Vagina (tissue), 2 donors: ENCODE results near the gene ADCY3.

Experiments used
- CTCF ChIP-seq, 3 experiments: fragments of 450-650 bp in 2 of 3; fragments of 200-600 bp in 1 of 3; sonication (generic) in 1 of 3; IDR thresholded peaks; one replicate each; pipeline ENCODE4 v1.5.1; 2017 to 2019; ENCODE audit warnings: antibody characterized with exemption in 3 of 3, mild to moderate bottlenecking in 2 of 3, moderate library complexity in 2 of 3
- POLR2A ChIP-seq, 2 donors: fragments of 450-650 bp; IDR thresholded peaks; one replicate each; pipeline ENCODE4 v1.6.1; 2017; ENCODE audit warnings: antibody characterized with exemption in 2 of 2, mild to moderate bottlenecking in 2 of 2, moderate library complexity in 2 of 2
- POLR2AphosphoS5 ChIP-seq, 2 donors: sonication (generic); formaldehyde crosslinking; IDR thresholded peaks; one replicate each; pipeline ENCODE4 v1.9.0; 2017; ENCODE audit warnings: antibody characterized with exemption in 2 of 2, mild to moderate bottlenecking in 2 of 2, low read depth in 1 of 2; ENCODE audit not compliant: insufficient read depth in 1 of 2

GRCh38 chr2:24857746-24858145 is 62.3 kb downstream of the ADCY3 start:
- no peak for TF ChIP-seq CTCF (IDR thresholded peaks at IDR 0.05)
- no peak for TF ChIP-seq POLR2A (IDR thresholded peaks at IDR 0.05)
- no peak for TF ChIP-seq POLR2AphosphoS5 (IDR thresholded peaks at IDR 0.05; ENCODE audit: insufficient read depth in 1 of 2, low read depth in 1 of 2)
